PC-9 (cell line): Measurements from ENCODE around the gene ERBB4. TPM values are rescaled to one million over a fixed set of nuclear protein-coding genes. Genes with fewer than 3 reads are reported as not detected.

Experiments
- BruUV-seq: library from RNA; stranded (reverse); fragments of 400-500 nt; replicated peaks from 2 replicates; lab custom pipeline; 2021; lab: Mats Ljungman, UMichigan
- CTCF ChIA-PET: fragments of 300-600 bp; sonication (Branson Sonifier 250); formaldehyde crosslinking; loops from one replicate; lab custom pipeline; 2022; ENCODE audit warnings: antibody characterized with exemption; lab: Charles Lee
- POLR2A ChIA-PET: fragments of 300-600 bp; sonication (Branson Sonifier 250); formaldehyde crosslinking; loops from one replicate; lab custom pipeline; 2022; ENCODE audit warnings: antibody characterized with exemption; ENCODE audit not compliant: unreplicated experiment; lab: Charles Lee
- DNase-seq, 2 experiments: peaks; one replicate each; pipeline versions ENCODE4 v3.0.0 to v3.0.0-alpha.2; 2015 to 2022; ENCODE audit warnings: mixed read lengths in 1 of 2
- H2AFZ ChIP-seq: fragments of 200-600 bp; sonication (generic); 2 replicates; pipeline ENCODE4 v1.8.1; 2017; ENCODE audit warnings: antibody characterized with exemption
- H3F3A ChIP-seq: fragments of 200-600 bp; sonication (generic); 2 replicates; pipeline ENCODE4 v1.8.1; 2017; ENCODE audit warnings: antibody characterized with exemption, mild to moderate bottlenecking, low read depth; ENCODE audit not compliant: insufficient read depth
- H3K27ac ChIP-seq: fragments of 200-600 bp; sonication (generic); 2 replicates; pipeline ENCODE4 v1.6.1; 2016; ENCODE audit warnings: mixed run types
- H3K27me3 ChIP-seq: fragments of 200-600 bp; sonication (generic); 2 replicates; pipeline ENCODE4 v1.6.1; 2016; ENCODE audit warnings: low read depth, mixed run types; ENCODE audit not compliant: insufficient read depth
- H3K36me3 ChIP-seq: fragments of 200-600 bp; sonication (generic); 2 replicates; pipeline ENCODE4 v1.6.1; 2016; ENCODE audit warnings: low read depth, mixed run types
- H3K4me1 ChIP-seq: fragments of 200-600 bp; sonication (generic); replicated peaks from 2 replicates; pipeline ENCODE4 v1.6.1; 2016; ENCODE audit warnings: mixed run types; ENCODE audit not compliant: insufficient read depth
- H3K4me2 ChIP-seq: fragments of 200-600 bp; sonication (generic); 2 replicates; pipeline ENCODE4 v1.6.1; 2017; ENCODE audit warnings: mixed run types
- H3K4me3 ChIP-seq: fragments of 200-600 bp; sonication (generic); 2 replicates; pipeline ENCODE4 v1.6.1; 2016; ENCODE audit warnings: mixed run types
- H3K79me2 ChIP-seq: fragments of 200-600 bp; sonication (generic); 2 replicates; pipeline ENCODE4 v1.6.1; 2017; ENCODE audit warnings: low read depth, mixed run types
- H3K9me2 ChIP-seq: fragments of 200-600 bp; sonication (generic); 2 replicates; pipeline ENCODE4 v1.8.1; 2017; ENCODE audit warnings: mild to moderate bottlenecking; ENCODE audit not compliant: insufficient read depth
- H3K9me3 ChIP-seq: fragments of 200-600 bp; sonication (generic); 2 replicates; pipeline ENCODE4 v1.8.1; 2016; ENCODE audit warnings: low read depth; ENCODE audit not compliant: insufficient read depth
- H4K20me1 ChIP-seq: fragments of 200-600 bp; sonication (generic); 2 replicates; pipeline ENCODE4 v1.8.1; 2017; ENCODE audit not compliant: insufficient read depth
- EZH2 ChIP-seq: fragments of 200-600 bp; sonication (generic); IDR thresholded peaks from 2 replicates; pipeline ENCODE4 v1.8.0; 2017; ENCODE audit warnings: antibody characterized with exemption, low read depth
- intact Hi-C: fragments of 100-400 bp; cut with micrococcal nuclease; formaldehyde crosslinking; loops from one replicate; pipeline ENCODE4 v1.10.0; 2022; ENCODE audit not compliant: unreplicated experiment
- total RNA-seq: library from RNA; stranded (reverse); gene quantifications from 2 replicates; pipeline ENCODE4 v1.2.3, GENCODE V29; 2021
- TF ChIP-seq, protein P1 (sequence below): fragments of 200-600 bp; sonication (generic); conservative IDR thresholded peaks from 2 replicates; pipeline ENCODE4 v1.6.1; 2017; ENCODE audit warnings: mixed run types, antibody characterized with exemption, mild to moderate bottlenecking, moderate library complexity

ERBB4 gene
- total RNA-seq, 1 experiment from 2014 or later = not detected

DNA sequence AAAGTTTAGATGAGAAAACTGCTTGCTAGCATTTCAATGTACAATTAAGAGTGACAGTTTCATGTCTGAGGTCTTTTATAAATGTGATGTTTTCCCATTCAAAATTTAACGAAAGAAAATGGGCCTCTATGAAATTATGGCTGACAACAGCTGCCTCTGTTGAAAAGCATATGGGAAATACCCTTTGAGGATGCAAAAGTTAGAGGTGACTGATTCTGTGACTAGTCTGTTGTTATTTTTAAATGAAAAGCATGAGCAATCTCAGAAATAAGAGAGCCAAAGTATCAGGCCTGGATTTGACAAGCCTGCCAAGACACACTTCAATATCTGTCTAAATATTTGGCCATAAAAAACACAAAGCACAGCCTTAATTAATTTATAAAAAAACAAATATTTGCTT, 580.8 kb downstream of the ERBB4 start:
- no peak for DNase-seq
- H3K79me2 ChIP-seq = no peaks in the 10 kb centered on the region
- H2AFZ ChIP-seq = no peak overlapping the region
- no peak overlapping the region for H3K4me3 ChIP-seq
- no TSS peak for BruUV-seq
- H3K27me3 ChIP-seq = no peaks in the 10 kb centered on the region
- H4K20me1 ChIP-seq = no peaks in the 10 kb centered on the region
- no peaks in the 10 kb centered on the region for H3K4me1 ChIP-seq
- H3K36me3 ChIP-seq = no peaks in the 10 kb centered on the region
- no peaks in the 10 kb centered on the region for H3K9me2 ChIP-seq
- POLR2A ChIA-PET = no interaction called here
- TF ChIP-seq, protein P1, sequence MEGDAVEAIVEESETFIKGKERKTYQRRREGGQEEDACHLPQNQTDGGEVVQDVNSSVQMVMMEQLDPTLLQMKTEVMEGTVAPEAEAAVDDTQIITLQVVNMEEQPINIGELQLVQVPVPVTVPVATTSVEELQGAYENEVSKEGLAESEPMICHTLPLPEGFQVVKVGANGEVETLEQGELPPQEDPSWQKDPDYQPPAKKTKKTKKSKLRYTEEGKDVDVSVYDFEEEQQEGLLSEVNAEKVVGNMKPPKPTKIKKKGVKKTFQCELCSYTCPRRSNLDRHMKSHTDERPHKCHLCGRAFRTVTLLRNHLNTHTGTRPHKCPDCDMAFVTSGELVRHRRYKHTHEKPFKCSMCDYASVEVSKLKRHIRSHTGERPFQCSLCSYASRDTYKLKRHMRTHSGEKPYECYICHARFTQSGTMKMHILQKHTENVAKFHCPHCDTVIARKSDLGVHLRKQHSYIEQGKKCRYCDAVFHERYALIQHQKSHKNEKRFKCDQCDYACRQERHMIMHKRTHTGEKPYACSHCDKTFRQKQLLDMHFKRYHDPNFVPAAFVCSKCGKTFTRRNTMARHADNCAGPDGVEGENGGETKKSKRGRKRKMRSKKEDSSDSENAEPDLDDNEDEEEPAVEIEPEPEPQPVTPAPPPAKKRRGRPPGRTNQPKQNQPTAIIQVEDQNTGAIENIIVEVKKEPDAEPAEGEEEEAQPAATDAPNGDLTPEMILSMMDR = no peak
- no peak for TF ChIP-seq EZH2
- CTCF ChIA-PET = no interaction called here
- no peak overlapping the region for H3K4me2 ChIP-seq
- no peaks in the 10 kb centered on the region for H3K9me3 ChIP-seq
- intact Hi-C loops = no loop called here
- no peaks in the 10 kb centered on the region for H3F3A ChIP-seq
- H3K27ac ChIP-seq = no peak overlapping the region

DNA sequence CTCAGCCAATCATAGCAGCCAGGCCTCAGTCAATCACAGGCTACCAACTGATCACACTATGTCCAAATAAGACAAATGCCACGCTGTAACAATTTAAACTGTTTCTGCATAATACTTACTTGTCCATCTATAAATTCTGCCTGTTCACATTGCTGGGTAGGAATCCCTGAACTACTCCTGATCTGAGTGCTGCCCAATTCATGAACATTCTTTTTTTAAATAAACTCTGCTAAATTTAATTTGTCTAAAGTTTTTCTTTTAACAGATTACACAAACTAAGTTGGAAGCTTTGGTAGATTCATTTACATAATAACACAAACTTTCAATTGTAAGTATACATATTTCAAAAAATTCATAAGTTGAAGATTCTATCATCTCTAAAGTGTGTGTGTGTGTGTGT, 583.0 kb downstream of the ERBB4 start:
- ChIA-PET CTCF (no interaction called here), POLR2A (interaction anchor here (0.5 kb wide), 1 partner anchor 568 kb away, joined by 6 read pairs; no protein-coding TSS in a partner anchor)
- Histone ChIP-seq H3K4me3 (no peak overlapping the region), H4K20me1 (no peaks in the 10 kb centered on the region), H3K4me1 (no peaks in the 10 kb centered on the region), H3K9me3 (no peaks in the 10 kb centered on the region), H3K27me3 (no peaks in the 10 kb centered on the region), H3F3A (no peaks in the 10 kb centered on the region), H3K36me3 (no peaks in the 10 kb centered on the region), H2AFZ (no peak overlapping the region), H3K4me2 (no peak overlapping the region), H3K9me2 (no peaks in the 10 kb centered on the region), H3K27ac (no peak overlapping the region), H3K79me2 (no peaks in the 10 kb centered on the region)
- intact Hi-C loops = no loop called here
- TF ChIP-seq, protein P1 = no peak
- BruUV-seq = no TSS peak
- no peak for DNase-seq

DNA sequence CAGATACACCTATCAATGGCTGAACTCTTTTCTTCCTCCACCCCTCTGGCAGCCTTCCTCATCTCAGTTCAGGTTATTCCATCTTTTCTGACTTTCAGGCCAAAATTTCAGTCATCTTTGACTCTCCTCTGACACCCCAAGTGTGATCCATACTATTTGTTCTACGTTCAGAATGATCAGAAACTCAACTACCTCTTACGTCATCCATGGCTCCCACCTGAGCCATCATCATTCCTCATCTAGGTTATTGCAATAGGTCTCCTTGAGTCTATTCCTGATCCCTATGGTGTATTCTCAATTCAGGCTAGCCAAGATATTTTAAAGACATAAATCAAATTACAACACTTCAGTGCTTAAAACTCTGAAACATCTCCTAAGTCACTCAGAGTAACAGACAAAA, 589.7 kb downstream of the ERBB4 start:
- H3K9me2 ChIP-seq = no peaks in the 10 kb centered on the region
- DNase-seq = no peak
- H3K9me3 ChIP-seq = no peaks in the 10 kb centered on the region
- BruUV-seq = no TSS peak
- no peaks in the 10 kb centered on the region for H3K27me3 ChIP-seq
- CTCF ChIA-PET = no interaction called here
- no peaks in the 10 kb centered on the region for H3F3A ChIP-seq
- no peak overlapping the region for H3K27ac ChIP-seq
- no peaks in the 10 kb centered on the region for H3K4me1 ChIP-seq
- H3K4me2 ChIP-seq = no peak overlapping the region
- TF ChIP-seq EZH2 = no peak
- TF ChIP-seq, protein P1 = no peak
- H4K20me1 ChIP-seq = no peaks in the 10 kb centered on the region
- intact Hi-C loops = no loop called here
- no peaks in the 10 kb centered on the region for H3K36me3 ChIP-seq
- no peak overlapping the region for H3K4me3 ChIP-seq
- no peaks in the 10 kb centered on the region for H3K79me2 ChIP-seq
- no peak overlapping the region for H2AFZ ChIP-seq
- POLR2A ChIA-PET = no interaction called here
